Prostate gland (tissue), 2 donors: ENCODE measurements around the gene ZBTB39.
"Not testable (repeated sequence)": the region's sequence is repeated elsewhere in the genome, so short reads cannot be mapped to it uniquely, and the experiment has no call there.

Source experiments
- CTCF ChIP-seq, 4 experiments: fragments of 200-600 bp in 2 of 4; fragments of 450-650 bp in 2 of 4; sonication (generic) in 2 of 4; IDR thresholded peaks; 1 replicate in 3 of 4; 2 replicates in 1 of 4; pipeline ENCODE4 v1.5.1; 2016 to 2019; ENCODE audit warnings: antibody characterized with exemption in 4 of 4, mild to moderate bottlenecking in 2 of 4, moderate library complexity in 2 of 4
- POLR2AphosphoS5 ChIP-seq: sonication (generic); formaldehyde crosslinking; IDR thresholded peaks from one replicate; pipeline ENCODE4 v1.6.1; 2017; ENCODE audit warnings: antibody characterized with exemption

DNA sequence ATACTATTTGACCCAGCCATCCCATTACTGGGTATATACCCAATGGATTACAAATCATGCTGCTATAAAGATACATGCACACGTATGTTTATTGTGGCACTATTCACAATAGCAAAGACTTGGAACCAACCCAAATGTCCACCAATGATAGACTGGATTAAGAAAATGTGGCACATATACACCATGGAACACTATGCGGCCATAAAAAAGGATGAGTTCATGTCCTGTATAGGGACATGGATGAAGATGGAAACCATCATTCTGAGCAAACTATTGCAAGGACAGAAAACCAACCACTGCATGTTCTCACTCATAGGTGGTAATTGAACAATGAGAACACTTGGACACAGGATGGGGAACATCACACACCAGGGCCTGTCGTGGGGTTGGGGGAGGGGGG lies 32.1 kb downstream of the ZBTB39 start:
- TF ChIP-seq CTCF (IDR thresholded peaks at IDR 0.05); POLR2AphosphoS5: not testable (repeated sequence)
